ENCODE data around the gene S100A2. TPM values are rescaled to one million over a fixed set of nuclear protein-coding genes. Genes with fewer than 3 reads are reported as not detected.
"Not testable (repeated sequence)": the region's sequence is repeated elsewhere in the genome, so short reads cannot be mapped to it uniquely, and the experiment has no call there.

The S100A2 gene
- total RNA-seq, 6 experiments from 2014 or later: not detected

GRCh38 chr1:153588482-153588881 lies 22.8 kb upstream of the S100A2 start:
- Histone ChIP-seq H3K27me3 (no peaks in the 10 kb centered on the region), H3K9me3 (no peaks in the 10 kb centered on the region), H3K27ac (no peak overlapping the region), H3K36me3 (no peaks in the 10 kb centered on the region), H3K4me3 (no peak overlapping the region), H3K4me1 (no peaks in the 10 kb centered on the region)
- 85% methylated on average over 2 of the region's 2 CpGs for WGBS (ENCODE audit: insufficient coverage, low coverage, low lambda C conversion rate, missing lambda C conversion rate)
- intact Hi-C loops (cut with DNase I): no loop called here
- TF ChIP-seq, protein P1, sequence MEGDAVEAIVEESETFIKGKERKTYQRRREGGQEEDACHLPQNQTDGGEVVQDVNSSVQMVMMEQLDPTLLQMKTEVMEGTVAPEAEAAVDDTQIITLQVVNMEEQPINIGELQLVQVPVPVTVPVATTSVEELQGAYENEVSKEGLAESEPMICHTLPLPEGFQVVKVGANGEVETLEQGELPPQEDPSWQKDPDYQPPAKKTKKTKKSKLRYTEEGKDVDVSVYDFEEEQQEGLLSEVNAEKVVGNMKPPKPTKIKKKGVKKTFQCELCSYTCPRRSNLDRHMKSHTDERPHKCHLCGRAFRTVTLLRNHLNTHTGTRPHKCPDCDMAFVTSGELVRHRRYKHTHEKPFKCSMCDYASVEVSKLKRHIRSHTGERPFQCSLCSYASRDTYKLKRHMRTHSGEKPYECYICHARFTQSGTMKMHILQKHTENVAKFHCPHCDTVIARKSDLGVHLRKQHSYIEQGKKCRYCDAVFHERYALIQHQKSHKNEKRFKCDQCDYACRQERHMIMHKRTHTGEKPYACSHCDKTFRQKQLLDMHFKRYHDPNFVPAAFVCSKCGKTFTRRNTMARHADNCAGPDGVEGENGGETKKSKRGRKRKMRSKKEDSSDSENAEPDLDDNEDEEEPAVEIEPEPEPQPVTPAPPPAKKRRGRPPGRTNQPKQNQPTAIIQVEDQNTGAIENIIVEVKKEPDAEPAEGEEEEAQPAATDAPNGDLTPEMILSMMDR (IDR thresholded peaks at IDR 0.05): no peak
- ATAC-seq (no peak), DNase-seq (no peak)

DNA sequence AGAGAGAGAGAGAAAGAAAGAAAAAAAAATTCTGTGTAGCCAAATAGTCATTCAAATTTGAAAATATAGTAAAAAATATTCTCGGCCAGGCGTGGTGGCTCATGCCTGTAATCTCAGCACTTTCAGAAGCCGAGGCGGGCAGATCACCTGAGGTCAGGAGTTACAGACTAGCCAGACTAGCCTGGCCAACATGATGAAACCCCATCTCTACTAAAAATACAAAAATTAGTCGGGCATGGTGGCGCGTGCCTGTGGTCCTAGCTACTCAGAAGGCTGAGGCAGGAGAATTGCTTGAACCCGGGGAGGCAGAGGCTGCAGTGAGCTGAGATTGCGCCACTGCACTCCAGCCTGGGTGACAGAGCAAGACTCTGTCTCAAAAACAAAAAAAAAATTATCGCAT lies 22.4 kb upstream of the S100A2 start:
- H3K27me3 ChIP-seq; intact Hi-C loops (cut with DNase I); H3K4me1 ChIP-seq; H3K9me3 ChIP-seq; ATAC-seq; DNase-seq; H3K4me3 ChIP-seq; H3K27ac ChIP-seq; H3K36me3 ChIP-seq: not testable (repeated sequence)
- 89% methylated on average over 8 of the region's 10 CpGs for WGBS (ENCODE audit: insufficient coverage, low coverage, low lambda C conversion rate, missing lambda C conversion rate)

- no peak for TF ChIP-seq POLR2A (IDR thresholded peaks at IDR 0.05)
- TF ChIP-seq, protein P1 (IDR thresholded peaks at IDR 0.05): no peak
- no peak overlapping the region for H3K4me3 ChIP-seq
- WGBS (ENCODE audit: insufficient coverage, low coverage, low lambda C conversion rate, missing lambda C conversion rate): 43% methylated on average over 4 of the region's 5 CpGs
- H3K27me3 ChIP-seq: no peaks in the 10 kb centered on the region
- intact Hi-C loops (cut with DNase I): no loop called here
- ATAC-seq: peak in 2 of 4 donors; percentile 36 to 58
- no peak overlapping the region for H3K27ac ChIP-seq
- H3K9me3 ChIP-seq: no peaks in the 10 kb centered on the region
- H3K36me3 ChIP-seq: no peaks in the 10 kb centered on the region
- no peaks in the 10 kb centered on the region for H3K4me1 ChIP-seq
- no peak for DNase-seq
Measured at GRCh38 chr1:153587314-153587713, 21.7 kb upstream of the S100A2 start.

GRCh38 chr1:153586347-153586746 lies 20.7 kb upstream of the S100A2 start:
- Histone ChIP-seq H3K9me3 (no peaks in the 10 kb centered on the region), H3K4me1 (no peaks in the 10 kb centered on the region), H3K27ac (no peak overlapping the region), H3K4me3 (no peak overlapping the region), H3K36me3 (no peaks in the 10 kb centered on the region), H3K27me3 (no peaks in the 10 kb centered on the region)
- intact Hi-C loops (cut with DNase I): no loop called here
- 20% methylated on average over 1 of the region's 1 CpG for WGBS (ENCODE audit: insufficient coverage, low coverage, low lambda C conversion rate, missing lambda C conversion rate)
- TF ChIP-seq, protein P1 (IDR thresholded peaks at IDR 0.05): no peak
- TF ChIP-seq POLR2A (IDR thresholded peaks at IDR 0.05): no peak
- DNase-seq (no peak), ATAC-seq (no peak)

DNA sequence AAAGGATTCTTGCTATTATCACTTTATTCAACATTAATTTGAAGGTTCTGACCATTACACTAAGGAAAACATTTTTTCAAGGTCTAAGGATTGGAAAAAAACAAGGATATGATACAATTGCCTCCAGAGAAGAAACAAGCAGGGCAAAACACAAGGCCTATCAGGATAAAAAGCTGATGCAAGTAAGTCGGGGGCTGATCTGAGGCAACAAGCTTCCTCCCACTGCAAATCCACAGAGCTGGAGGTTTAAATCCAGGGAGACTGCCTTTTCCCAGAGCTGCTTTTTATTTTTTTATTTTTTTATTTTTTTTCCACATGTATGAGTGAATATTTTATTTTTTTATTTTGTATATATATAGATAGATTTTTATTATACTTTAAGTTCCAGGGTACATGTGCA lies 19.4 kb upstream of the S100A2 start:
- peak in 3 of 4 donors; percentile 22 to 49 (median 26) for ATAC-seq
- WGBS (ENCODE audit: insufficient coverage, low coverage, low lambda C conversion rate, missing lambda C conversion rate): 63% methylated on average over 1 of the region's 1 CpG
- intact Hi-C loops (cut with DNase I): no loop called here
- no peak for TF ChIP-seq POLR2A (IDR thresholded peaks at IDR 0.05)
- TF ChIP-seq, protein P1 (IDR thresholded peaks at IDR 0.05): no peak
- no peaks in the 10 kb centered on the region for H3K27me3 ChIP-seq
- no peaks in the 10 kb centered on the region for H3K36me3 ChIP-seq
- DNase-seq: no peak
- no peak overlapping the region for H3K4me3 ChIP-seq
- H3K9me3 ChIP-seq: no peaks in the 10 kb centered on the region
- no peak overlapping the region for H3K27ac ChIP-seq
- H3K4me1 ChIP-seq: no peaks in the 10 kb centered on the region

All from right lobe of liver (tissue), 6 donors.